IMR-90 (cell line): ENCODE measurements around the gene GPT2. TPM values are rescaled to one million over a fixed set of nuclear protein-coding genes. Genes with fewer than 3 reads are reported as not detected.
A peak's percentile ranks its signal among the peaks of the same experiment; 100 is the strongest.

ENCODE experiments used
- ATAC-seq: fragments of 200-7000 bp; cut with Tn5 transposase; 2 replicates; pipeline ENCODE4 v1.9.1; 2020; ENCODE audit warnings: low read depth, mild to moderate bottlenecking, moderate library complexity
- BruUV-seq: library from RNA; stranded (reverse); fragments of 400-500 nt; replicated peaks from 2 replicates; lab custom pipeline; 2021; lab: Mats Ljungman, UMichigan
- CTCF ChIA-PET: fragments of 300-600 bp; formaldehyde crosslinking; extraction: SDS; loops from one replicate; lab custom pipeline; 2021; ENCODE audit warnings: antibody characterized with exemption; lab: Yijun Ruan, JAX
- POLR2A ChIA-PET: fragments of 300-600 bp; sonication (Branson Sonifier 250); formaldehyde crosslinking; loops from one replicate; lab custom pipeline; 2022; ENCODE audit warnings: antibody characterized with exemption; ENCODE audit not compliant: unreplicated experiment; lab: Charles Lee
- DNase-seq: peaks from one replicate; pipeline ENCODE4 v3.0.0; 2013
- H2AFZ ChIP-seq: replicated peaks from 2 replicates; pipeline ENCODE3; 2013; ENCODE audit warnings: low read length, mild to moderate bottlenecking; ENCODE audit not compliant: poor library complexity
- H2AK5ac ChIP-seq: 2 replicates; pipeline ENCODE4 v1.6.1; 2013; ENCODE audit warnings: low read depth, low read length, inconsistent platforms
- H2AK9ac ChIP-seq: replicated peaks from 2 replicates; pipeline ENCODE3; 2013; ENCODE audit warnings: mild to moderate bottlenecking, low read depth, low read length, moderate library complexity; ENCODE audit not compliant: poor library complexity
- H2BK120ac ChIP-seq: 2 replicates; pipeline ENCODE4 v1.6.1; 2013; ENCODE audit warnings: low read depth, low read length, inconsistent platforms
- H2BK15ac ChIP-seq: 3 replicates; pipeline ENCODE4 v1.6.1; 2013; ENCODE audit warnings: low read depth, low read length, inconsistent platforms
- H2BK20ac ChIP-seq: 2 replicates; pipeline ENCODE4 v1.6.1; 2013; ENCODE audit warnings: low read depth, mild to moderate bottlenecking, inconsistent platforms, low read length, moderate library complexity
- H2BK5ac ChIP-seq: 2 replicates; pipeline ENCODE4 v1.6.1; 2013; ENCODE audit warnings: mild to moderate bottlenecking, low read depth, low read length, inconsistent platforms; ENCODE audit not compliant: poor library complexity, severe bottlenecking
- H3K14ac ChIP-seq: replicated peaks from 2 replicates; pipeline ENCODE4 v1.6.1; 2013; ENCODE audit warnings: low read depth, low read length, inconsistent platforms
- H3K18ac ChIP-seq: 2 replicates; pipeline ENCODE4 v1.6.1; 2013; ENCODE audit warnings: low read depth, low read length, control low read depth
- H3K23ac ChIP-seq: 2 replicates; pipeline ENCODE4 v1.6.1; 2013; ENCODE audit warnings: low read depth, low read length, inconsistent platforms
- H3K27ac ChIP-seq: 2 replicates; pipeline ENCODE4 v1.5.1; 2013; ENCODE audit warnings: mild to moderate bottlenecking, control low read depth, low read length; ENCODE audit not compliant: insufficient read depth
- H3K27me3 ChIP-seq: 2 replicates; pipeline ENCODE4 v1.6.1; 2013; ENCODE audit warnings: low read length; ENCODE audit not compliant: control insufficient read depth, insufficient read depth
- H3K36me3 ChIP-seq: 2 replicates; pipeline ENCODE4 v1.6.1; 2013; ENCODE audit warnings: low read length, mixed read lengths; ENCODE audit not compliant: control insufficient read depth, insufficient read depth
- H3K4ac ChIP-seq: 2 replicates; pipeline ENCODE4 v1.6.1; 2013; ENCODE audit warnings: low read depth, low read length, inconsistent platforms
- H3K4me1 ChIP-seq: 2 replicates; pipeline ENCODE4 v1.6.1; 2013; ENCODE audit warnings: low read length, mixed read lengths; ENCODE audit not compliant: control insufficient read depth, insufficient read depth
- H3K4me2 ChIP-seq: 2 replicates; pipeline ENCODE4 v1.6.1; 2013; ENCODE audit warnings: low read depth, mild to moderate bottlenecking, control low read depth, low read length, moderate library complexity
- H3K4me3 ChIP-seq: 2 replicates; pipeline ENCODE4 v1.5.1; 2013; ENCODE audit warnings: low read depth, mild to moderate bottlenecking, control low read depth, low read length, moderate library complexity; ENCODE audit not compliant: insufficient read depth
- H3K56ac ChIP-seq: 2 replicates; pipeline ENCODE4 v1.6.1; 2013; ENCODE audit warnings: low read length, inconsistent platforms; ENCODE audit not compliant: insufficient read depth; ENCODE audit errors: extremely low read depth
- H3K79me1 ChIP-seq, 2 experiments: 2 replicates each; pipeline ENCODE4 v1.6.1; 2013; ENCODE audit warnings: low read length in 2 of 2, inconsistent platforms in 1 of 2, low read depth in 1 of 2
- H3K9ac ChIP-seq: 2 replicates; pipeline ENCODE4 v1.6.1; 2013; ENCODE audit warnings: low read depth, low read length, control low read depth
- H3K9me1 ChIP-seq: 2 replicates; pipeline ENCODE4 v1.6.1; 2013; ENCODE audit warnings: low read length, inconsistent platforms; ENCODE audit not compliant: insufficient read depth
- H3K9me3 ChIP-seq: 2 replicates; pipeline ENCODE4 v1.6.1; 2013; ENCODE audit warnings: low read length; ENCODE audit not compliant: control insufficient read depth, insufficient read depth
- H4K20me1 ChIP-seq: 2 replicates; pipeline ENCODE4 v1.6.1; 2013; ENCODE audit warnings: low read length, inconsistent platforms; ENCODE audit not compliant: insufficient read depth
- H4K5ac ChIP-seq: 2 replicates; pipeline ENCODE4 v1.6.1; 2013; ENCODE audit warnings: mild to moderate bottlenecking, low read depth, low read length, control low read depth
- H4K8ac ChIP-seq, 2 experiments: 2 replicates each; pipeline ENCODE4 v1.6.1; 2013; ENCODE audit warnings: low read depth in 2 of 2, low read length in 2 of 2, control low read depth in 1 of 2, inconsistent platforms in 1 of 2
- H4K91ac ChIP-seq: 2 replicates; pipeline ENCODE4 v1.6.1; 2013; ENCODE audit warnings: low read depth, low read length, inconsistent platforms; ENCODE audit not compliant: insufficient read depth
- BHLHE40 ChIP-seq: fragments of 150-350 bp; IDR thresholded peaks from 2 replicates; pipeline ENCODE4 v1.6.1; 2016; ENCODE audit warnings: mild to moderate bottlenecking, low read depth, low read length
- CEBPB ChIP-seq: IDR thresholded peaks from 2 replicates; pipeline ENCODE4 v1.6.1; 2012; ENCODE audit warnings: low read depth, low read length, improper control_type of control experiment
- MAZ ChIP-seq: IDR thresholded peaks from 2 replicates; pipeline ENCODE4 v1.6.1; 2012; ENCODE audit warnings: low read depth, mild to moderate bottlenecking, low read length, improper control_type of control experiment, moderate library complexity, borderline replicate concordance
- RCOR1 ChIP-seq: IDR thresholded peaks from 2 replicates; pipeline ENCODE4 v1.6.1; 2012; ENCODE audit warnings: mild to moderate bottlenecking, low read length, improper control_type of control experiment; ENCODE audit not compliant: insufficient replicate concordance
- RFX5 ChIP-seq: IDR thresholded peaks from 2 replicates; pipeline ENCODE4 v1.8.0; 2012; ENCODE audit warnings: low read depth, mild to moderate bottlenecking, low read length, moderate library complexity
- WGBS, 2 experiments: methylation state at CpG; one replicate each; pipeline versions ENCODE4 v1.1.5 to v1.1.7; 2013; ENCODE audit warnings: missing lambda C conversion rate in 2 of 2; ENCODE audit not compliant: insufficient read length in 1 of 2; ENCODE audit errors: extremely low coverage in 2 of 2; 5-methylcytosine and 5-hydroxymethylcytosine counted together
- dilution Hi-C: fragments of 300-500 bp; cut with HindIII; formaldehyde crosslinking; loops from one replicate; pipeline ENCODE4 v1.14.3; 2018; ENCODE audit warnings: low sequenced_read_pairs; ENCODE audit not compliant: unreplicated experiment
- in situ Hi-C: fragments of 300-500 bp; cut with MboI; formaldehyde crosslinking; loops from 3 replicates; pipeline ENCODE4 v1.14.3; 2019; ENCODE audit warnings: low sequenced_read_pairs, inconsistent platforms, mixed read lengths
- intact Hi-C: fragments of 100-400 bp; cut with micrococcal nuclease; formaldehyde crosslinking; loops from 2 replicates; pipeline ENCODE4 v1.10.0; 2022
- polyA plus RNA-seq, 3 experiments: library from polyadenylated mRNA; depleted of rRNA; stranded (reverse); fragments of >200 nt; gene quantifications; 2 replicates each; pipeline ENCODE4 v1.2.3, GENCODE V29; 2012; ENCODE audit warnings: low replicate concordance in 1 of 3
- total RNA-seq: library from RNA; depleted of rRNA; stranded (reverse); fragments of >200 nt; gene quantifications from 2 replicates; pipeline ENCODE4 v1.2.3, GENCODE V29; 2012

GPT2 gene
- total and polyA plus RNA-seq, 2 of the 4 experiments (the other 2 are of a cell fraction): 26.4 to 31.5 TPM

DNA sequence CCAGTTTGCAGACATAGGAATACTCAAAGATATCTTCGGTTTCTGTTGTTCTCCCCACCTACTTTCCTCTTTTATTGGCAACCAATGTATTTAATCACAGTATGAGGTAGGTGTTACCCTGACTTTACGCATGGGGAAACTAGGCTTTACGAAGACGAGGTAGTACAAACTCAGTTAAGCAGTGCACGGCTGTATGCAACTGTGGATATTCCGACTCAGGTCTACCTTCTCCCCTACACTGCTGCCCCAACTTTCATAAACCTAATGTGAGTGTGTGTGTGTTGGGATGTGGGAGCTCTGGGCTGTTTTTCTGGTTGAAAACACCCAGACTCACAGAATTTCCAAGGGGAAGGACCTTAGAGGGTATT is 1.2 kb upstream of the GPT2 start:
- Histone ChIP-seq H3K9me1 (peaks cover 7% of the 10 kb centered on the region), H2BK5ac (no peak overlapping the region), H3K14ac (peak overlapping the region; percentile 21; the same call in 1 of the 2 replicates), H4K8ac (peak overlapping the region; percentile 27 to 69; a peak in 2 of 4 replicates), H3K23ac (no peak overlapping the region), H2BK15ac (peak overlapping the region; percentile 60; the same call in 1 of the 3 replicates), H2AFZ (no peak overlapping the region), H3K36me3 (no peaks in the 10 kb centered on the region; the same call in 1 of the 2 replicates), H4K91ac (peak overlapping the region; percentile 59; the same call in 1 of the 2 replicates), H3K4me3 (no peak overlapping the region), H3K9ac (no peak overlapping the region), H3K27ac (no peak overlapping the region), H4K20me1 (peaks cover 14% of the 10 kb centered on the region), H3K79me1 (peaks cover 9 to 40% of the 10 kb centered on the region in 2 experiments), H2AK5ac (peak overlapping the region; percentile 37; the same call in 1 of the 2 replicates), H3K56ac (no peak overlapping the region), H4K5ac (no peak overlapping the region), H3K27me3 (peaks cover 17% of the 10 kb centered on the region), H3K4me2 (no peak overlapping the region), H2BK20ac (peak overlapping the region; percentile 55), H3K18ac (no peak overlapping the region), H3K4me1 (peaks cover 13% of the 10 kb centered on the region; the same call in 1 of the 2 replicates), H2BK120ac (peak overlapping the region; percentile 32; the same call in 1 of the 2 replicates), H3K9me3 (no peaks in the 10 kb centered on the region), H2AK9ac (peak overlapping the region; percentile 86), H3K4ac (peak overlapping the region; percentile 86; the same call in 1 of the 2 replicates)
- in situ Hi-C loops: no loop called here
- intact Hi-C loops: no loop called here
- CTCF ChIA-PET: no interaction called here
- no TSS peak for BruUV-seq
- POLR2A ChIA-PET: no interaction called here
- DNase-seq: no peak
- no peak for ATAC-seq
- dilution Hi-C loops: no loop called here
- TF ChIP-seq MAZ (no peak), RFX5 (no peak), RCOR1 (no peak), CEBPB (no peak), BHLHE40 (no peak)
- whole genome bisulfite sequencing, 2 experiments: no CpG with 5 or more reads among the region's 6 CpGs
